GM20431 (cell line): ENCODE measurements around the gene FREM1.

Experiments
- in situ Hi-C: fragments of 300-500 bp; cut with MseI, MboI; formaldehyde crosslinking; loops from one replicate; pipeline ENCODE4 v1.15.0; 2020; ENCODE audit warnings: low sequenced_read_pairs; ENCODE audit not compliant: unreplicated experiment

Gene FREM1

GRCh38 chr9:14882090-14882489 lies 28.1 kb downstream of the FREM1 start:
- in situ Hi-C loops: no loop called here

GRCh38 chr9:14881006-14881405 lies 29.2 kb downstream of the FREM1 start:
- in situ Hi-C loops: no loop called here

- in situ Hi-C loops: no loop called here
Observed at GRCh38 chr9:14870090-14870489, 40.1 kb downstream of the FREM1 start.

GRCh38 chr9:14869671-14870070 lies 40.6 kb downstream of the FREM1 start:
- in situ Hi-C loops: no loop called here

GRCh38 chr9:14868772-14869583 lies 41.2 kb downstream of the FREM1 start:
- in situ Hi-C loops: no loop called here

- in situ Hi-C loops: no loop called here
Observed at GRCh38 chr9:14868418-14868771, 41.8 kb downstream of the FREM1 start.

- in situ Hi-C loops: no loop called here
Observed at GRCh38 chr9:14866200-14866749, 44.0 kb downstream of the FREM1 start.

GRCh38 chr9:14864309-14864708 lies 45.9 kb downstream of the FREM1 start:
- in situ Hi-C loops: no loop called here

- in situ Hi-C loops: no loop called here
Observed at GRCh38 chr9:14863402-14863801, 46.8 kb downstream of the FREM1 start.

- in situ Hi-C loops: no loop called here
Observed at GRCh38 chr9:14857449-14858305, 52.6 kb downstream of the FREM1 start.

GRCh38 chr9:14849851-14850250 lies 60.4 kb downstream of the FREM1 start:
- in situ Hi-C loops: no loop called here

GRCh38 chr9:14849296-14849695 lies 60.9 kb downstream of the FREM1 start:
- in situ Hi-C loops: no loop called here

GRCh38 chr9:14846871-14847311 lies 63.3 kb downstream of the FREM1 start:
- in situ Hi-C loops: no loop called here

- in situ Hi-C loops: no loop called here
Observed at GRCh38 chr9:14843163-14843562, 67.1 kb downstream of the FREM1 start.

GRCh38 chr9:14842269-14842668 lies 68.0 kb downstream of the FREM1 start:
- in situ Hi-C loops: no loop called here

- in situ Hi-C loops: no loop called here
Observed at GRCh38 chr9:14838701-14839100, 71.5 kb downstream of the FREM1 start.

GRCh38 chr9:14836885-14837284 lies 73.3 kb downstream of the FREM1 start:
- in situ Hi-C loops: no loop called here

- in situ Hi-C loops: no loop called here
Observed at GRCh38 chr9:14831661-14832060, 78.6 kb downstream of the FREM1 start.

- in situ Hi-C loops: no loop called here
Observed at GRCh38 chr9:14831074-14831473, 79.2 kb downstream of the FREM1 start.

GRCh38 chr9:14830057-14830456 lies 80.2 kb downstream of the FREM1 start:
- in situ Hi-C loops: no loop called here

- in situ Hi-C loops: no loop called here
Observed at GRCh38 chr9:14829204-14829603, 81.0 kb downstream of the FREM1 start.
